Ovary (tissue), 9 donors: ENCODE data around the gene CNN3. TPM values are rescaled to one million over a fixed set of nuclear protein-coding genes. Genes with fewer than 3 reads are reported as not detected.

Experiments used
- DNase-seq, 5 donors: peaks; one replicate each; pipeline ENCODE4 v3.0.0-alpha.2; 2019 to 2020
- H3K27ac ChIP-seq, 2 donors: fragments of 200-600 bp; one replicate each; pipeline versions ENCODE4 v1.5.1 to v1.8.0; 2019 to 2022
- H3K27me3 ChIP-seq: fragments of 200-600 bp; one replicate; pipeline ENCODE4 v1.8.0; 2022
- H3K36me3 ChIP-seq: fragments of 200-600 bp; sonication (generic); one replicate; pipeline ENCODE4 v1.5.1; 2019
- H3K4me1 ChIP-seq: one replicate; pipeline ENCODE4 v1.8.1; 2013; ENCODE audit warnings: mild to moderate bottlenecking, moderate library complexity; ENCODE audit not compliant: insufficient read depth
- H3K4me3 ChIP-seq: fragments of 200-600 bp; sonication (generic); one replicate; pipeline ENCODE4 v1.5.1; 2017
- H3K9me3 ChIP-seq, 2 donors: fragments of 200-600 bp in 1 of 2; sonication (generic) in 1 of 2; one replicate each; pipeline versions ENCODE4 v1.5.1 to v1.8.1; 2013 to 2019; ENCODE audit warnings: mild to moderate bottlenecking in 1 of 2, moderate library complexity in 1 of 2
- EP300 ChIP-seq: sonication (generic); formaldehyde crosslinking; IDR thresholded peaks from one replicate; pipeline ENCODE4 v1.6.1; 2017; ENCODE audit warnings: antibody characterized with exemption
- POLR2A ChIP-seq: fragments of 450-650 bp; IDR thresholded peaks from one replicate; pipeline ENCODE4 v1.6.1; 2017; ENCODE audit warnings: antibody characterized with exemption, mild to moderate bottlenecking, moderate library complexity
- whole genome bisulfite sequencing, 3 donors: extraction: QIAGEN DNeasy Blood & Tissue Kit in 1 of 3; methylation state at CpG; one replicate each; pipeline versions ENCODE4 v1.1.5 to v1.1.7; 2013 to 2017; 5-methylcytosine and 5-hydroxymethylcytosine counted together
- intact Hi-C, 4 donors: fragments of 100-400 bp; cut with DNase I; formaldehyde crosslinking; loops; one replicate each; pipeline versions ENCODE4 v1.11.0 to v1.15.1; 2022 to 2023
- polyA plus RNA-seq, 2 donors: library from polyadenylated mRNA; stranded (reverse); fragments of 200-250 nt in 1 of 2; fragments of 350-450 nt in 1 of 2; fragmentation: Illumina TruSeq in 1 of 2; extraction: RNeasy Lipid Tissue Mini Kit (QIAGEN cat#74804) in 1 of 2; gene quantifications; one replicate each; pipeline ENCODE4 v1.2.3, GENCODE V29; 2013 to 2014
- total RNA-seq, 7 donors: library from RNA; depleted of rRNA in 2 of 7; stranded (reverse); fragments of >200 nt in 2 of 7; fragmentation: NEBNext Ultra II Directional in 3 of 7; extraction: Animal tissue kit (Norgen Biotek cat#: 25700) in 3 of 7; gene quantifications; one replicate each; pipeline versions ENCODE4 v1.1.0 to v1.2.4, GENCODE V29; 2016 to 2023
- TF ChIP-seq, protein P1 (sequence below), 3 donors: fragments of 450-650 bp in 2 of 3; fragments of 200-600 bp in 1 of 3; IDR thresholded peaks; one replicate each; pipeline versions ENCODE4 v1.5.1 to v1.8.0; 2016 to 2022; ENCODE audit warnings: antibody characterized with exemption in 3 of 3, mild to moderate bottlenecking in 1 of 3
- donor health status: DM: no; HTN: no; CAD: no; lungs with moderate emphysema.
- donor health status: DM: no; HTN: no; CAD: no.
- donor health status: Bipolar disorder and iron deficiency.
- donor health status: DM: yes; HTN: yes; CAD: no.
- donor health status: DM: no; HTN: no; CAD: no.
- donor health status: DM: yes; HTN: yes; CAD: no.

CNN3 gene
- total and polyA plus RNA-seq, 9 donors: 145 to 374 (median 272) TPM

DNA sequence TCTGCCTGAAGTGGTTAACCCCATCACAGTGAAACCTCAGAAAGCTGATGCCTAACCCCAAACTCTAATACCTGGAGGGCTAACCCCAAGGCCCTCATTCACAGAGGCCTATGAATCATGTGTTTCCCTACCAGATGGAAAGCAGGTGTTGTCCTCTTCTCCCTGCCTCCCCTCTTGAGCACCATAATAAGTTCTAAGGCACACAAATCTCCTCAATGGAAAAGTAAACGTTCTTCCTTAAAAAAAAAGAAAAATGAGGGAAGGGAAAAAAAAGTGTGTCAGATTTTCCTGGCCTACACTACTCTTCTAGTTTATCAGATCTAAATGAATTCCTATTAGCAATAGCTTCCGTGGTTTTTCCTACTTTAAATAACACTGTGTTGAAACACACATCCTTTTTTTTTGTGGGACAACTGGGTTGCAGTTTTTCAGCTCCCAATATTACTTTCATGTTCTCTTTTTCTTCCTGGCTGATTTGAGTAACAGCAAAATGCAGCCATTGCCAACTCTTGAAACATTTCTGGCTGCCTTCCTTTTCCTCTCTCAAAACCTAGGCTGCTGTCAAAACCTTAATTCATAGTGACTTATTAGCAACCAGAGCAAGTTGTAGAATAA is 63.5 kb downstream of the CNN3 start:
- peaks cover 18% of the 10 kb centered on the region for H3K4me1 ChIP-seq
- intact Hi-C loops: loop anchor here in 1 of 4 donors (2.0 to 10.0 kb wide), 3 partner anchors 63 to 371 kb away; partner anchors contain the start of genes CNN3 and RWDD3
- H3K36me3 ChIP-seq: no peaks in the 10 kb centered on the region
- TF ChIP-seq, protein P1, sequence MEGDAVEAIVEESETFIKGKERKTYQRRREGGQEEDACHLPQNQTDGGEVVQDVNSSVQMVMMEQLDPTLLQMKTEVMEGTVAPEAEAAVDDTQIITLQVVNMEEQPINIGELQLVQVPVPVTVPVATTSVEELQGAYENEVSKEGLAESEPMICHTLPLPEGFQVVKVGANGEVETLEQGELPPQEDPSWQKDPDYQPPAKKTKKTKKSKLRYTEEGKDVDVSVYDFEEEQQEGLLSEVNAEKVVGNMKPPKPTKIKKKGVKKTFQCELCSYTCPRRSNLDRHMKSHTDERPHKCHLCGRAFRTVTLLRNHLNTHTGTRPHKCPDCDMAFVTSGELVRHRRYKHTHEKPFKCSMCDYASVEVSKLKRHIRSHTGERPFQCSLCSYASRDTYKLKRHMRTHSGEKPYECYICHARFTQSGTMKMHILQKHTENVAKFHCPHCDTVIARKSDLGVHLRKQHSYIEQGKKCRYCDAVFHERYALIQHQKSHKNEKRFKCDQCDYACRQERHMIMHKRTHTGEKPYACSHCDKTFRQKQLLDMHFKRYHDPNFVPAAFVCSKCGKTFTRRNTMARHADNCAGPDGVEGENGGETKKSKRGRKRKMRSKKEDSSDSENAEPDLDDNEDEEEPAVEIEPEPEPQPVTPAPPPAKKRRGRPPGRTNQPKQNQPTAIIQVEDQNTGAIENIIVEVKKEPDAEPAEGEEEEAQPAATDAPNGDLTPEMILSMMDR (IDR thresholded peaks at IDR 0.05): no peak
- TF ChIP-seq POLR2A (peak; percentile 21), EP300 (peak; percentile 18)
- DNase-seq: peak in 2 of 5 donors; percentile 39 to 48
- H3K27ac ChIP-seq: peak overlapping the region; percentile 85 to 96
- no peak overlapping the region for H3K4me3 ChIP-seq
- H3K27me3 ChIP-seq: no peaks in the 10 kb centered on the region
- 0% methylated on average over 2 of the region's 2 CpGs for WGBS, 3 donors
- no peaks in the 10 kb centered on the region for H3K9me3 ChIP-seq

DNA sequence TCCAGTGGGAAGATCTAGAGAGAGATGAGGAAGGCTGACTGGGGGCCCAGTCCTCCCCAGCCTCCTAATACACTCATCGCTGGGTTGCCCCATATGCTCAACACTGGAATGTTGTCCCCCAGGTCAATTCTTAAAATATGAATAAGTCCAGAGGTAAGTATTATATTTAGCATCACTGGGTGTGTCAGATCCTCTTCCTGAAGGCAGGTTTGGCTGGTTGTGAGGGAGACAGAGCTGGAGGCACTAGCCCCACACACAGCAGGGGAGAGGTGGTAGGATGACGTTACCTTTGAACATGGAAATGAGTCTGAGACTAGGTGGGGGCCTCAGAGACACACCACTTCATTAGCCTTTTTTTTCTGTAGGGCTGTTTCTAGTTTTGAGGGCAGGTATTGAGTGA is 64.2 kb downstream of the CNN3 start:
- Histone ChIP-seq H3K9me3 (no peaks in the 10 kb centered on the region), H3K27ac (peak overlapping the region; percentile 85 to 96), H3K4me3 (no peak overlapping the region), H3K27me3 (no peaks in the 10 kb centered on the region), H3K4me1 (peaks cover 18% of the 10 kb centered on the region), H3K36me3 (no peaks in the 10 kb centered on the region)
- no peak for DNase-seq
- TF ChIP-seq POLR2A (no peak), EP300 (no peak)
- TF ChIP-seq, protein P1 (IDR thresholded peaks at IDR 0.05): no peak
- intact Hi-C loops: loop anchor here in 1 of 4 donors (2.0 to 10.0 kb wide), 3 partner anchors 64 to 372 kb away; partner anchors contain the start of genes CNN3 and RWDD3
- WGBS, 3 donors: 91 to 100% (median 93%) methylated on average over 2 of the region's 2 CpGs

DNA sequence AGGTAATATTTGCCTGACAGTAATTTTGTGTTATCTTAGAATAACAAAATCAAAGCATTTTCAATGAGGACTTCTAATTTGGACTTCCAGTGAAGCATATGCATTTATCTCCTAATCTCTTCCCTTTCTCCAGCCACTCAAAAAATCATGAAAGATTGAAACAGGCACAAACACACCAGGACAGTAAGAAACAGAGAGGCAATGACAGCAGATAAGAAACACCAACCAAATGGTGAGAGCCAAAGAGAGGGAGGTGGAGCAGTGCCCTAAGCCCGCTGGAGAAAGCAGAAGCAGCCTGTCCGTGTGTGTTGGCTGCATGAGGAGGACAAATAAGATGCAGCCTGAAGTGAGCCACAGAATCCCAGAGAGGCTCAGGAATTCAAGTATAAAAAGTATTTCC is 67.7 kb downstream of the CNN3 start:
- Histone ChIP-seq H3K27ac (no peak overlapping the region), H3K9me3 (no peaks in the 10 kb centered on the region)

DNA sequence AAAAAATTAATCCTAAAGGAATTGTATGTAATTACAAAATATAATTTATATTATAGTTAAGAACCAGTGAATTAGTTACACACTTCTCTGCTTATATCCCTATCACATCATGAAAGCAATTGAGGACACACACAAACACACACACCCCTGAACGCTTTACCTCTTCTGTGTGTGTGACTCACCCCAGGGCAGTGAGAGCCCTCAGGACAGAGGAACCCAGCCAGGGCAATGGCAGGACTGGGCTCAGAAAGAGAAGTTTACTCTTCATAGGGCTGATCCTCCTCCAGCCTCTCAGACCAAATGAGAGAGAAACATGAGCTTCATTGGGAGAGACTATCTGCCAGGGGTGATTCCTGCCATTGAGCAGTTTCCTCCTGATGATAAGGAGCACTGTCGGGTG is 68.6 kb downstream of the CNN3 start:
- DNase-seq: no peak

More for the DNA sequence above, 67.7 kb downstream of the CNN3 start:
- intact Hi-C loops: loop anchor here in 1 of 4 donors (10.0 kb wide), 1 partner anchor 376 kb away; the partner anchor contains the start of gene RWDD3
- Histone ChIP-seq H3K4me1 (peaks cover 12% of the 10 kb centered on the region), H3K4me3 (no peak overlapping the region), H3K36me3 (no peaks in the 10 kb centered on the region), H3K27me3 (no peaks in the 10 kb centered on the region)
- 39 to 56% (median 50%) methylated on average over 2 of the region's 2 CpGs for WGBS, 3 donors
- TF ChIP-seq, protein P1 (IDR thresholded peaks at IDR 0.05): no peak
- TF ChIP-seq POLR2A: no peak
- TF ChIP-seq EP300: no peak
- DNase-seq: no peak

More for the DNA sequence above, 68.6 kb downstream of the CNN3 start:
- Histone ChIP-seq H3K27me3 (no peaks in the 10 kb centered on the region), H3K27ac (no peak overlapping the region), H3K4me3 (no peak overlapping the region), H3K4me1 (peaks cover 12% of the 10 kb centered on the region), H3K36me3 (no peaks in the 10 kb centered on the region), H3K9me3 (no peaks in the 10 kb centered on the region)
- WGBS, 3 donors: 66 to 81% (median 71%) methylated on average over 2 of the region's 2 CpGs
- TF ChIP-seq EP300: no peak
- TF ChIP-seq POLR2A: no peak
- TF ChIP-seq, protein P1 (IDR thresholded peaks at IDR 0.05): no peak
- intact Hi-C loops: loop anchor here in 1 of 4 donors (10.0 kb wide), 1 partner anchor 377 kb away; the partner anchor contains the start of gene RWDD3
